ENCODE data around the gene MICAL2. TPM values are rescaled to one million over a fixed set of nuclear protein-coding genes. Genes with fewer than 3 reads are reported as not detected.

Gene MICAL2
- polyA plus RNA-seq, 1 experiment, result 135 TPM

DNA sequence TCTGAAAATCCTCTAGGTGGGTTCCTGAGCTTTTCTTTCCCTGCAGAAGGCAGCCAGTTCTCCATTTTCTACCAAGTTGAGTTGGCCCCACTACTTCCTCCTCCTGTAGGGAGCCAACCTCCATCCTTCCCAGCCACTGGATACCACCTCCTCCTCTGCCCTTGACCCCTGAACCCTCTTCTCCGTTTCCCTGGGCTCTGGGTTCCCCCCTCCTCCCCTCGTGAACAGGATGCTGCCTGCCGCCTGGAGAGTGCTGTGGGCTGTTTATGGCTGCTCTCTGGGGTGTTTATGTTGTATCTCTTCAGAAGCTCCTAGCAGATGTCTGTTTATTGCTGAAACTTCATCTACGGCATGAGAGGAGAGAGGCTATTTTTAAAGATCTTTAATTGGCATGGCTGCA lies 8.6 kb downstream of the MICAL2 start:
- no peak overlapping the region for H3K4me3 ChIP-seq (ENCODE audit: low read depth, low read length)
- DNase-seq (ENCODE audit: low read depth), result no peak
- no peaks in the 10 kb centered on the region for H3K27me3 ChIP-seq (ENCODE audit: control insufficient read depth, insufficient read depth, low read length)
- POLR2A ChIA-PET, result interaction anchor here (1.0 kb wide), 1 partner anchor 9 kb away, joined by 3 read pairs; the partner anchor contains the start of gene MICAL2
- TF ChIP-seq, protein P1, sequence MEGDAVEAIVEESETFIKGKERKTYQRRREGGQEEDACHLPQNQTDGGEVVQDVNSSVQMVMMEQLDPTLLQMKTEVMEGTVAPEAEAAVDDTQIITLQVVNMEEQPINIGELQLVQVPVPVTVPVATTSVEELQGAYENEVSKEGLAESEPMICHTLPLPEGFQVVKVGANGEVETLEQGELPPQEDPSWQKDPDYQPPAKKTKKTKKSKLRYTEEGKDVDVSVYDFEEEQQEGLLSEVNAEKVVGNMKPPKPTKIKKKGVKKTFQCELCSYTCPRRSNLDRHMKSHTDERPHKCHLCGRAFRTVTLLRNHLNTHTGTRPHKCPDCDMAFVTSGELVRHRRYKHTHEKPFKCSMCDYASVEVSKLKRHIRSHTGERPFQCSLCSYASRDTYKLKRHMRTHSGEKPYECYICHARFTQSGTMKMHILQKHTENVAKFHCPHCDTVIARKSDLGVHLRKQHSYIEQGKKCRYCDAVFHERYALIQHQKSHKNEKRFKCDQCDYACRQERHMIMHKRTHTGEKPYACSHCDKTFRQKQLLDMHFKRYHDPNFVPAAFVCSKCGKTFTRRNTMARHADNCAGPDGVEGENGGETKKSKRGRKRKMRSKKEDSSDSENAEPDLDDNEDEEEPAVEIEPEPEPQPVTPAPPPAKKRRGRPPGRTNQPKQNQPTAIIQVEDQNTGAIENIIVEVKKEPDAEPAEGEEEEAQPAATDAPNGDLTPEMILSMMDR (IDR thresholded peaks at IDR 0.05; ENCODE audit: insufficient read depth, low read depth, low read length), result peak; percentile 26; the same call in 1 of the 2 replicates
- CTCF ChIA-PET, result interaction anchor here (0.8 to 4.6 kb wide), 7 partner anchors 30 to 163 kb away, joined by 3 to 27 read pairs (median 3); no protein-coding TSS in a partner anchor
- no peaks in the 10 kb centered on the region; the same call in 1 of the 2 replicates for H3K36me3 ChIP-seq (ENCODE audit: control insufficient read depth, insufficient read depth, low read length)

DNA sequence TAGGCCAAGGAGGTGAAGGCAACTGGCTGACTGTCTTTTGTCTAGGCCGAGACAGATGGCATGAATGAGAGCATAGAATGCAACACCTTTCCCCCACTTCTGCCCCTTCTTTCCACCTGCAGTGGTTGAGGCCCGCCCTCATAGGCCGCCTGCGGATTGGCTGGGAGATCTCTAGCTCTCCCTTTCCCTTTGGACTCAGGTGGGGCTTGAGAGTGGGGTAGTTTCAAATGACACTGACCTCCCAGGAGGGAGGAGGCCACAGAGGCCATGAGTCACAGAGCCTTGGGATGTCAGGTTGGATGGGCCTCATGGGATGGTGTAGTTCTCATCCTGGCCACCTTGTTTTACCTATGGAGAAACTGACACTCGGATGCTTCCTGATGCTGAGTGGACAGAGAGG lies 9.1 kb downstream of the MICAL2 start:
- Histone ChIP-seq H3K36me3 (ENCODE audit: control insufficient read depth, insufficient read depth, low read length) (no peaks in the 10 kb centered on the region; the same call in 1 of the 2 replicates), H3K27me3 (ENCODE audit: control insufficient read depth, insufficient read depth, low read length) (no peaks in the 10 kb centered on the region), H3K4me3 (ENCODE audit: low read depth, low read length) (no peak overlapping the region)
- POLR2A ChIA-PET, result interaction anchor here (1.0 kb wide), 1 partner anchor 9 kb away, joined by 3 read pairs; the partner anchor contains the start of gene MICAL2
- CTCF ChIA-PET, result interaction anchor here (0.8 to 4.6 kb wide), 6 partner anchors 60 to 162 kb away, joined by 3 to 27 read pairs (median 4); no protein-coding TSS in a partner anchor
- no peak for DNase-seq (ENCODE audit: low read depth)
- TF ChIP-seq, protein P1 (IDR thresholded peaks at IDR 0.05; ENCODE audit: insufficient read depth, low read depth, low read length), result no peak

DNA sequence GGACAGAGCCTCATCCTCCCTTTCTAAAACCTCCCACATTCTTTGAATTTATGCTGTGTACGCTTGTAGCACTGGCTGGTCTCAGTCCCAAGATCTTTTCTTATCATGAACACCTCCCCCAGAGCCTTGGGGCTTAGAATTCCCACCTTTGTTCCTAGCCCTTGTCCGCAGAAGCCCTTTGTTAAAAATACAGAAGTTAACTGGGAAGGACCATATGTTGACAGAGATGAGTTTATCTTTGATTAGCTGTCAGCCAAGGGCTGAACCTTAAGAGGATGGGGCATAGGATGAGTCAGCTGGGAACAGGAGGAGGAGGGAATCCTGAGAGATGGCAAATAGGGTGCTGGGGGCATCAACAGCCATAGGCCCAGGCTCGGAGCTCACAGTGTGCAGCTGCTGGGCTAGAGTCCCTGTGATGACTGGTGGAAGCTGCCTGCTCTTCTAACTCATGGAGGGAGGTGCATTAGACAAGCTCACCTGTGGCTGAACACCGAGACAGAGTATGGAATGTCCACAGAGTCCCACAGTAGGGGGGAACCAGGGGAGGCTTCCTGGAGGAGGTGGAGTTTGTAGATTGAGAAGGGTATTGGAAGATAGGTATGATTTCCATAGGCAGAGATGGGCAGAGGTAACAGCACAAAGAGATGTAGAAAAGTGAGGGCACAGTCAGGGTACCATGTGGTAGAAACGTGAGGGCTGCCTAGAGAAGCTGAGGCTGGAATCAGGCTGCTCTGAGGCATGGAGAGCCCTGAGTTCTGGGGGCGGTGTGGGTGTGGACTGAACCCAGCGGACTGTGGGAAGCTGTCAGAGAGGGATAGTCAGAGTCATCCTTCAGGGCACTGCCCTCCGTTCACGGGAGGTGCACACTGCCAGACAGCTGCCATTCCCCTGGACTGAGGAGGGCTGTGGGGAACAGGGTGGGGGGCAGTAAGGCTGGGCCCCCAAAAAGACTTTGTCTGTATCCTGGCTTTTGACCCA lies 9.9 kb downstream of the MICAL2 start:
- no peak for DNase-seq (ENCODE audit: low read depth)
- no peaks in the 10 kb centered on the region; the same call in 1 of the 2 replicates for H3K36me3 ChIP-seq (ENCODE audit: control insufficient read depth, insufficient read depth, low read length)

DNA sequence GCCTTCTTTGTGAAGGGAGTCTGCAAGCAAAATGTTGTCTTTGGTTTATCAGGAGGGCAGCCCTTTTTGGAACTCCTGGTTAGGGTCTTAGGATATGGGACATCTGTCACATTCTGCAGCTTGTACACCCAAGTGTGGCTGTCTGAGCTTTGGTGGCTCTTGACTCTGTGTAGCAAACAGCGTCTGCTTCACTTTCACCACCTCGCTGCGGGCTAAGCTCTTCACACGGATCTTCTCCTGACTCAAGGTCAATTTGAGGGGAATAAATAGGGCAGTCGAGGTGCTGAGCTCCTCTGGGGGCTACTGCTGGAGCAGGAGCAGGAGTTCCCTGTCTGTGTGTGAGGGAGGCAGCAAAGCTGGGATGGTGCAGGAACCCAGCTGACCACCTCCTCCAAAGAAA lies 10.6 kb downstream of the MICAL2 start:
- TF ChIP-seq, protein P1 (IDR thresholded peaks at IDR 0.05; ENCODE audit: insufficient read depth, low read depth, low read length), result no peak
- no peak for DNase-seq (ENCODE audit: low read depth)
- Histone ChIP-seq H3K27me3 (ENCODE audit: control insufficient read depth, insufficient read depth, low read length) (no peaks in the 10 kb centered on the region), H3K36me3 (ENCODE audit: control insufficient read depth, insufficient read depth, low read length) (no peaks in the 10 kb centered on the region; the same call in 1 of the 2 replicates), H3K4me3 (ENCODE audit: low read depth, low read length) (no peak overlapping the region)
- ChIA-PET CTCF (interaction anchor here (1.0 to 4.6 kb wide), 6 partner anchors 13 to 161 kb away, joined by 3 to 27 read pairs (median 5); no protein-coding TSS in a partner anchor), POLR2A (no interaction called here)

More for the DNA sequence above, 9.9 kb downstream of the MICAL2 start:
- POLR2A ChIA-PET, result interaction anchor here (0.5 kb wide), 1 partner anchor 769 kb away, joined by 3 read pairs; no protein-coding TSS in a partner anchor
- TF ChIP-seq, protein P1 (IDR thresholded peaks at IDR 0.05; ENCODE audit: insufficient read depth, low read depth, low read length), result no peak
- CTCF ChIA-PET, result interaction anchor here (1.4 to 4.6 kb wide), 4 partner anchors 28 to 117 kb away, joined by 4 to 27 read pairs (median 6); no protein-coding TSS in a partner anchor
- H3K4me3 ChIP-seq (ENCODE audit: low read depth, low read length), result no peak overlapping the region
- no peaks in the 10 kb centered on the region for H3K27me3 ChIP-seq (ENCODE audit: control insufficient read depth, insufficient read depth, low read length)

DNA sequence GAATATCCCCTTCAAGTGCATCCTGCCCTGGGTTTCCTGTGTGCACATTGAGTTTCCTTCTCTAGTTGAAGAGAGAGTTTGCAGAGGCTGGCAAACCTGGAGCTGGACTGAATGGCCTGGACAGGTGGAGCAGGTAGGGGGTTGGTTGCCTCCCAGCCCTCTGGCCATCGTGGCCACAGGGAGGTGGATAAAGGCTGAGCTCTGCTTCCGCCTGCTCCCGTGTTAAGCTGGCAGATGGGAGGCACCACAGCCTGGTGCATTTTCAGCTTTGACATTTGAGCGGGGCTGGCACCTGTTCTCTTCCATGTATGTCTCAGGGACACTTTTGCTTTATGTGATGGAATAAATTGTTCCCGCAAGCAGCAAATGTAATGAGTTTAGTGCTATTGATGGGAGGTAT lies 11.1 kb downstream of the MICAL2 start:
- H3K27me3 ChIP-seq (ENCODE audit: control insufficient read depth, insufficient read depth, low read length), result no peaks in the 10 kb centered on the region
- H3K36me3 ChIP-seq (ENCODE audit: control insufficient read depth, insufficient read depth, low read length), result no peaks in the 10 kb centered on the region; the same call in 1 of the 2 replicates
- no peak for DNase-seq (ENCODE audit: low read depth)
- POLR2A ChIA-PET, result no interaction called here
- no peak overlapping the region for H3K4me3 ChIP-seq (ENCODE audit: low read depth, low read length)
- CTCF ChIA-PET, result interaction anchor here (1.0 to 4.6 kb wide), 6 partner anchors 13 to 160 kb away, joined by 3 to 27 read pairs (median 5); no protein-coding TSS in a partner anchor
- TF ChIP-seq, protein P1 (IDR thresholded peaks at IDR 0.05; ENCODE audit: insufficient read depth, low read depth, low read length), result no peak

Measured in BJ (cell line).